ENCODE results near the gene RPS6KA5. TPM values are rescaled to one million over a fixed set of nuclear protein-coding genes. Genes with fewer than 3 reads are reported as not detected.

Gene RPS6KA5
- total and polyA plus RNA-seq, 9 of the 15 experiments (the other 6 are each of a cell fraction or from before 2014, with no cell fraction given): 0.88 to 7.7 (median 4.7) TPM

GRCh38 chr14:91061056-91061887, 831 bp upstream of the RPS6KA5 start (continued):
- no peak for TF ChIP-seq SMC3 (conservative IDR thresholded peaks at IDR 0.05; ENCODE audit: insufficient read depth, low read depth, low read length)
- TF ChIP-seq GABPB1 (CRISPR knock-in tag; IDR thresholded peaks at IDR 0.05): no peak
- no peak for TF ChIP-seq MBD2 (IDR thresholded peaks at IDR 0.05; ENCODE audit: borderline replicate concordance, low read depth)
- TF ChIP-seq HLTF (IDR thresholded peaks at IDR 0.05): no peak
- no peak for TF ChIP-seq ZNF444 (CRISPR knock-in tag; IDR thresholded peaks at IDR 0.05)
- TF ChIP-seq STAG1 (CRISPR knock-in tag; IDR thresholded peaks at IDR 0.05; ENCODE audit: borderline replicate concordance): no peak
- no peak for TF ChIP-seq KDM5B (IDR thresholded peaks at IDR 0.05; ENCODE audit: insufficient replicate concordance, low read depth, low read length)
- TF ChIP-seq ZNF507 (tag; conservative IDR thresholded peaks at IDR 0.05): no peak
- TF ChIP-seq RBM39 (optimal IDR thresholded peaks at IDR 0.05; ENCODE audit: low read depth, low read length): no peak
- no peak for TF ChIP-seq ZNF384 (IDR thresholded peaks at IDR 0.05; ENCODE audit: low read depth, low read length)
- TF ChIP-seq ZNF436 (CRISPR knock-in tag; IDR thresholded peaks at IDR 0.05): no peak
- no peak for TF ChIP-seq SIX5 (IDR thresholded peaks at IDR 0.05; ENCODE audit: borderline replicate concordance in 1 of 2, insufficient read depth in 1 of 2, low read depth in 1 of 2, low read length in 2 of 2)
- no peak for TF ChIP-seq SRSF3 (IDR thresholded peaks at IDR 0.05; ENCODE audit: insufficient read depth, low read length)
- TF ChIP-seq CBFA2T3 (IDR thresholded peaks at IDR 0.05): peak; percentile 42; the same call in 1 of the 2 replicates
- TF ChIP-seq E2F6 (IDR thresholded peaks at IDR 0.05; ENCODE audit: borderline replicate concordance in 1 of 2, extremely low read depth in 1 of 2, insufficient read depth in 1 of 2, insufficient read length in 1 of 2, low read depth in 1 of 2, low read length in 1 of 2, poor library complexity in 1 of 2, severe bottlenecking in 1 of 2): peak; percentile 76 to 86
- TF ChIP-seq PTRF (tag; IDR thresholded peaks at IDR 0.05): no peak
- no peak for TF ChIP-seq BRCA1 (IDR thresholded peaks at IDR 0.05)
- TF ChIP-seq BRCA1 (CRISPR knock-in tag; IDR thresholded peaks at IDR 0.05): no peak
